WTC11 (cell line): Measurements from ENCODE around the gene ZFHX3.

Source experiments
- JUN ChIP-seq: sonication (generic); formaldehyde crosslinking; IDR thresholded peaks from 2 replicates; pipeline ENCODE4 v1.8.0; 2023; ENCODE audit warnings: mild to moderate bottlenecking, missing genetic modification reagents
- KAT7 ChIP-seq: sonication (generic); formaldehyde crosslinking; IDR thresholded peaks from 2 replicates; pipeline ENCODE4 v1.8.1; 2023; ENCODE audit warnings: missing genetic modification reagents, mild to moderate bottlenecking, borderline replicate concordance
- NR3C1 ChIP-seq: sonication (generic); formaldehyde crosslinking; conservative IDR thresholded peaks from 2 replicates; pipeline ENCODE4 v1.8.1; 2023; ENCODE audit warnings: low read depth, mild to moderate bottlenecking, missing genetic modification reagents
- TF ChIP-seq, protein P1 (sequence below): sonication (generic); formaldehyde crosslinking; IDR thresholded peaks from 2 replicates; pipeline ENCODE4 v1.8.0; 2022; ENCODE audit warnings: mild to moderate bottlenecking, missing genetic modification reagents
- TF ChIP-seq, protein P2 (sequence below): fragments of 200-600 bp; IDR thresholded peaks from 2 replicates; pipeline ENCODE4 v1.8.0; 2022; ENCODE audit warnings: antibody characterized with exemption

DNA sequence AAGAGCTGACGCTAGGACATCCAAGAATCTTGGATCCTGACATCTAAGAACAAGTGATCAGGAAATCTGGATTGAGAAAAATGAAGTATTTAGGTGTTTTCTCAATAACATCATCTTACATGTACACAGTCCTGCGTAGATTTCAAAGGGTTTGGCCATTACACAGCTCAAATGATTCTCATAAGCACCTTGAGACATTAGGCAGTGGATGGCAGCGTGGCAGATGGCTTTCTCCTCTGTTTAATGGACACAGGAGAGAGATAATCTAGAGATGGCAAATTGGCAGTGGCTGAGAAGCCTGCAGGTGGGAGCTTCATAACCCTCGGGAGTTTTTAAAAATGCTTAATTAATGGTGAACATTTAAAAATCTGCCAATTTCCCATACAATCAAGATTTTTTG, 137.5 kb downstream of the ZFHX3 start:
- TF ChIP-seq, protein P1, sequence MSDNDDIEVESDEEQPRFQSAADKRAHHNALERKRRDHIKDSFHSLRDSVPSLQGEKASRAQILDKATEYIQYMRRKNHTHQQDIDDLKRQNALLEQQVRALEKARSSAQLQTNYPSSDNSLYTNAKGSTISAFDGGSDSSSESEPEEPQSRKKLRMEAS (CRISPR knock-in tag) = no peak
- TF ChIP-seq JUN (no peak), NR3C1 (CRISPR knock-in tag) (no peak), KAT7 (CRISPR knock-in tag) (no peak)
- TF ChIP-seq, protein P2, sequence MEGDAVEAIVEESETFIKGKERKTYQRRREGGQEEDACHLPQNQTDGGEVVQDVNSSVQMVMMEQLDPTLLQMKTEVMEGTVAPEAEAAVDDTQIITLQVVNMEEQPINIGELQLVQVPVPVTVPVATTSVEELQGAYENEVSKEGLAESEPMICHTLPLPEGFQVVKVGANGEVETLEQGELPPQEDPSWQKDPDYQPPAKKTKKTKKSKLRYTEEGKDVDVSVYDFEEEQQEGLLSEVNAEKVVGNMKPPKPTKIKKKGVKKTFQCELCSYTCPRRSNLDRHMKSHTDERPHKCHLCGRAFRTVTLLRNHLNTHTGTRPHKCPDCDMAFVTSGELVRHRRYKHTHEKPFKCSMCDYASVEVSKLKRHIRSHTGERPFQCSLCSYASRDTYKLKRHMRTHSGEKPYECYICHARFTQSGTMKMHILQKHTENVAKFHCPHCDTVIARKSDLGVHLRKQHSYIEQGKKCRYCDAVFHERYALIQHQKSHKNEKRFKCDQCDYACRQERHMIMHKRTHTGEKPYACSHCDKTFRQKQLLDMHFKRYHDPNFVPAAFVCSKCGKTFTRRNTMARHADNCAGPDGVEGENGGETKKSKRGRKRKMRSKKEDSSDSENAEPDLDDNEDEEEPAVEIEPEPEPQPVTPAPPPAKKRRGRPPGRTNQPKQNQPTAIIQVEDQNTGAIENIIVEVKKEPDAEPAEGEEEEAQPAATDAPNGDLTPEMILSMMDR = no peak
